ENCODE results near the gene IMMT.
"Not testable (repeated sequence)": the region's sequence is repeated elsewhere in the genome, so short reads cannot be mapped to it uniquely, and the experiment has no call there.

Gene IMMT

GRCh38 chr2:86195055-86195807, at the start of gene IMMT:
IMMT (minus strand) TSS chr2:86195462; CDS start chr2:86195382, 80 bp downstream.
- Histone ChIP-seq H3K9me3 (ENCODE audit: control insufficient read depth, insufficient read depth, low read length) (no peaks in the 10 kb centered on the region), H3K27me3 (ENCODE audit: control insufficient read depth, insufficient read depth, low read length) (no peaks in the 10 kb centered on the region), H3K27ac (ENCODE audit: low read depth, low read length) (peak within 1 kb of the TSS; percentile 100), H3K36me3 (ENCODE audit: control insufficient read depth, insufficient read depth, low read length) (peaks cover 4% of the 10 kb centered on the region), H3K4me1 (ENCODE audit: control insufficient read depth, insufficient read depth, low read length) (peaks cover 5% of the 10 kb centered on the region; the same call in 1 of the 2 replicates), H3K4me3 (ENCODE audit: low read depth, low read length) (peak within 1 kb of the TSS; percentile 75), H3K9ac (ENCODE audit: low read depth, low read length) (peak within 1 kb of the TSS; percentile 92)

- not testable (repeated sequence) for H3K36me3 ChIP-seq (ENCODE audit: control insufficient read depth, insufficient read depth, low read length); H3K9ac ChIP-seq (ENCODE audit: low read depth, low read length); H3K4me1 ChIP-seq (ENCODE audit: control insufficient read depth, insufficient read depth, low read length); H3K9me3 ChIP-seq (ENCODE audit: control insufficient read depth, insufficient read depth, low read length); H3K4me3 ChIP-seq (ENCODE audit: low read depth, low read length); H3K27ac ChIP-seq (ENCODE audit: low read depth, low read length); H3K27me3 ChIP-seq (ENCODE audit: control insufficient read depth, insufficient read depth, low read length)
Observed at GRCh38 chr2:86244781-86245180, 49.5 kb upstream of the IMMT start.

GRCh38 chr2:86243950-86244733, 48.9 kb upstream of the IMMT start:
- Histone ChIP-seq H3K9me3 (ENCODE audit: control insufficient read depth, insufficient read depth, low read length) (no peaks in the 10 kb centered on the region), H3K27ac (ENCODE audit: low read depth, low read length) (no peak overlapping the region), H3K36me3 (ENCODE audit: control insufficient read depth, insufficient read depth, low read length) (no peaks in the 10 kb centered on the region), H3K9ac (ENCODE audit: low read depth, low read length) (no peak overlapping the region), H3K4me1 (ENCODE audit: control insufficient read depth, insufficient read depth, low read length) (peaks cover 4% of the 10 kb centered on the region; the same call in 1 of the 2 replicates), H3K4me3 (ENCODE audit: low read depth, low read length) (no peak overlapping the region), H3K27me3 (ENCODE audit: control insufficient read depth, insufficient read depth, low read length) (no peaks in the 10 kb centered on the region)

- H3K4me3 ChIP-seq (ENCODE audit: low read depth, low read length) = no peak overlapping the region
- no peaks in the 10 kb centered on the region for H3K9me3 ChIP-seq (ENCODE audit: control insufficient read depth, insufficient read depth, low read length)
- 0 out of 2 replicates have a peak, but pooled peaks cover 3% of the 10 kb centered on the region for H3K4me1 ChIP-seq (ENCODE audit: control insufficient read depth, insufficient read depth, low read length)
- no peaks in the 10 kb centered on the region for H3K36me3 ChIP-seq (ENCODE audit: control insufficient read depth, insufficient read depth, low read length)
- H3K27ac ChIP-seq (ENCODE audit: low read depth, low read length) = no peak overlapping the region
- no peak overlapping the region for H3K9ac ChIP-seq (ENCODE audit: low read depth, low read length)
- no peaks in the 10 kb centered on the region for H3K27me3 ChIP-seq (ENCODE audit: control insufficient read depth, insufficient read depth, low read length)
Observed at GRCh38 chr2:86243272-86243671, 48.0 kb upstream of the IMMT start.

- Histone ChIP-seq H3K9me3 (ENCODE audit: control insufficient read depth, insufficient read depth, low read length) (no peaks in the 10 kb centered on the region), H3K27ac (ENCODE audit: low read depth, low read length) (no peak overlapping the region), H3K4me1 (ENCODE audit: control insufficient read depth, insufficient read depth, low read length) (0 out of 2 replicates have a peak, but pooled peaks cover 3% of the 10 kb centered on the region), H3K9ac (ENCODE audit: low read depth, low read length) (no peak overlapping the region), H3K4me3 (ENCODE audit: low read depth, low read length) (no peak overlapping the region), H3K36me3 (ENCODE audit: control insufficient read depth, insufficient read depth, low read length) (no peaks in the 10 kb centered on the region), H3K27me3 (ENCODE audit: control insufficient read depth, insufficient read depth, low read length) (no peaks in the 10 kb centered on the region)
Observed at GRCh38 chr2:86241611-86242010, 46.3 kb upstream of the IMMT start.

- 0 out of 2 replicates have a peak, but pooled peaks cover 3% of the 10 kb centered on the region for H3K4me1 ChIP-seq (ENCODE audit: control insufficient read depth, insufficient read depth, low read length)
- H3K27ac ChIP-seq (ENCODE audit: low read depth, low read length) = no peak overlapping the region
- no peaks in the 10 kb centered on the region for H3K27me3 ChIP-seq (ENCODE audit: control insufficient read depth, insufficient read depth, low read length)
- H3K4me3 ChIP-seq (ENCODE audit: low read depth, low read length) = no peak overlapping the region
- H3K9ac ChIP-seq (ENCODE audit: low read depth, low read length) = no peak overlapping the region
- no peaks in the 10 kb centered on the region for H3K9me3 ChIP-seq (ENCODE audit: control insufficient read depth, insufficient read depth, low read length)
- no peaks in the 10 kb centered on the region for H3K36me3 ChIP-seq (ENCODE audit: control insufficient read depth, insufficient read depth, low read length)
Observed at GRCh38 chr2:86240251-86240650, 45.0 kb upstream of the IMMT start.

GRCh38 chr2:86239745-86240144, 44.5 kb upstream of the IMMT start:
- Histone ChIP-seq H3K27ac (ENCODE audit: low read depth, low read length) (no peak overlapping the region), H3K4me3 (ENCODE audit: low read depth, low read length) (no peak overlapping the region), H3K4me1 (ENCODE audit: control insufficient read depth, insufficient read depth, low read length) (0 out of 2 replicates have a peak, but pooled peaks cover 3% of the 10 kb centered on the region), H3K27me3 (ENCODE audit: control insufficient read depth, insufficient read depth, low read length) (no peaks in the 10 kb centered on the region), H3K36me3 (ENCODE audit: control insufficient read depth, insufficient read depth, low read length) (no peaks in the 10 kb centered on the region), H3K9me3 (ENCODE audit: control insufficient read depth, insufficient read depth, low read length) (no peaks in the 10 kb centered on the region), H3K9ac (ENCODE audit: low read depth, low read length) (no peak overlapping the region)

- 0 out of 2 replicates have a peak, but pooled peaks cover 3% of the 10 kb centered on the region for H3K4me1 ChIP-seq (ENCODE audit: control insufficient read depth, insufficient read depth, low read length)
- no peaks in the 10 kb centered on the region for H3K27me3 ChIP-seq (ENCODE audit: control insufficient read depth, insufficient read depth, low read length)
- H3K9me3 ChIP-seq (ENCODE audit: control insufficient read depth, insufficient read depth, low read length) = no peaks in the 10 kb centered on the region
- H3K9ac ChIP-seq (ENCODE audit: low read depth, low read length) = no peak overlapping the region
- no peak overlapping the region for H3K27ac ChIP-seq (ENCODE audit: low read depth, low read length)
- no peaks in the 10 kb centered on the region for H3K36me3 ChIP-seq (ENCODE audit: control insufficient read depth, insufficient read depth, low read length)
- no peak overlapping the region for H3K4me3 ChIP-seq (ENCODE audit: low read depth, low read length)
Observed at GRCh38 chr2:86239326-86239725, 44.1 kb upstream of the IMMT start.

- no peak overlapping the region for H3K4me3 ChIP-seq (ENCODE audit: low read depth, low read length)
- H3K36me3 ChIP-seq (ENCODE audit: control insufficient read depth, insufficient read depth, low read length) = no peaks in the 10 kb centered on the region
- no peaks in the 10 kb centered on the region for H3K27me3 ChIP-seq (ENCODE audit: control insufficient read depth, insufficient read depth, low read length)
- no peaks in the 10 kb centered on the region for H3K9me3 ChIP-seq (ENCODE audit: control insufficient read depth, insufficient read depth, low read length)
- no peak overlapping the region for H3K27ac ChIP-seq (ENCODE audit: low read depth, low read length)
- H3K4me1 ChIP-seq (ENCODE audit: control insufficient read depth, insufficient read depth, low read length) = peaks cover 5% of the 10 kb centered on the region; the same call in 1 of the 2 replicates
- no peak overlapping the region for H3K9ac ChIP-seq (ENCODE audit: low read depth, low read length)
Observed at GRCh38 chr2:86238354-86238753, 43.1 kb upstream of the IMMT start.

GRCh38 chr2:86237172-86237571, 41.9 kb upstream of the IMMT start:
- Histone ChIP-seq H3K9ac (ENCODE audit: low read depth, low read length) (no peak overlapping the region), H3K27me3 (ENCODE audit: control insufficient read depth, insufficient read depth, low read length) (no peaks in the 10 kb centered on the region), H3K27ac (ENCODE audit: low read depth, low read length) (no peak overlapping the region), H3K9me3 (ENCODE audit: control insufficient read depth, insufficient read depth, low read length) (no peaks in the 10 kb centered on the region), H3K4me1 (ENCODE audit: control insufficient read depth, insufficient read depth, low read length) (peaks cover 5% of the 10 kb centered on the region; the same call in 1 of the 2 replicates), H3K36me3 (ENCODE audit: control insufficient read depth, insufficient read depth, low read length) (no peaks in the 10 kb centered on the region), H3K4me3 (ENCODE audit: low read depth, low read length) (no peak overlapping the region)
